HepG2 (cell line): ENCODE measurements around the gene ITPK1. TPM values are rescaled to one million over a fixed set of nuclear protein-coding genes. Genes with fewer than 3 reads are reported as not detected.

ENCODE experiments used
- ATAC-seq: fragments of 200-7000 bp; cut with Tn5 transposase; 3 replicates; pipeline ENCODE4 v1.9.1; 2020; ENCODE audit warnings: mild to moderate bottlenecking, moderate library complexity
- BruUV-seq: library from RNA; stranded (reverse); fragments of 400-500 nt; replicated peaks from 2 replicates; lab custom pipeline; 2021; lab: Mats Ljungman, UMichigan
- CTCF ChIA-PET: fragments of 300-600 bp; formaldehyde crosslinking; extraction: SDS; loops from one replicate; lab custom pipeline; 2021; ENCODE audit warnings: low total read pairs, inconsistent platforms, low intra/inter-chr PET ratio; lab: Yijun Ruan, JAX
- POLR2A ChIA-PET: fragments of 350-600 bp; sonication (Branson Sonifier 250); formaldehyde crosslinking; loops from one replicate; lab custom pipeline; 2020; ENCODE audit warnings: antibody characterized with exemption, inconsistent platforms; lab: Yijun Ruan, JAX
- DNase-seq: peaks from one replicate; pipeline ENCODE4 v3.0.0-alpha.2; 2015; ENCODE audit warnings: low spot score
- FAIRE-seq: peaks from 3 replicates; lab custom pipeline; 2011; peaks lifted over from hg19 to GRCh38; lab: Jason Lieb, UNC
- H2AFZ ChIP-seq: one replicate; pipeline ENCODE4 v1.6.1; 2011; ENCODE audit warnings: low read length, inconsistent platforms
- H3K27ac ChIP-seq: fragments of 300-600 bp; 3 replicates; pipeline ENCODE4 v1.8.0; 2011; ENCODE audit warnings: mixed run types, mild to moderate bottlenecking, mixed read lengths, low read length, inconsistent platforms; ENCODE audit not compliant: insufficient read depth; ENCODE audit errors: extremely low read length
- H3K27me3 ChIP-seq, 2 experiments: fragments of 200-600 bp in 1 of 2; 2 replicates in 1 of 2; 3 replicates in 1 of 2; pipeline versions ENCODE4 v1.6.0 to v1.8.0; 2011; ENCODE audit warnings: low read length in 2 of 2, mild to moderate bottlenecking in 2 of 2, moderate library complexity in 2 of 2, inconsistent platforms in 1 of 2; ENCODE audit not compliant: insufficient read depth in 2 of 2, control insufficient read depth in 1 of 2
- H3K36me3 ChIP-seq, 2 experiments: fragments of 200-600 bp in 1 of 2; replicated peaks in 1 of 2; 2 replicates in 1 of 2; 3 replicates in 1 of 2; pipeline versions ENCODE4 v1.5.1 to v1.8.0; 2011; ENCODE audit warnings: low read length in 2 of 2, inconsistent platforms in 1 of 2; ENCODE audit not compliant: insufficient read depth in 2 of 2, control insufficient read depth in 1 of 2
- H3K4me1 ChIP-seq: 2 replicates; pipeline ENCODE4 v1.5.1; 2012; ENCODE audit warnings: low read length, inconsistent platforms; ENCODE audit not compliant: insufficient read depth
- H3K4me2 ChIP-seq: 2 replicates; pipeline ENCODE4 v1.6.0; 2011; ENCODE audit warnings: low read depth, low read length, inconsistent platforms
- H3K4me3 ChIP-seq, 3 experiments: fragments of 200-600 bp in 1 of 3; sonication (generic), shearing (Covaris generic) in 1 of 3; replicated peaks in 1 of 3; 2 replicates each; pipeline ENCODE4 v1.5.1; 2011 to 2016; ENCODE audit warnings: low read length in 3 of 3, inconsistent platforms in 2 of 3, low read depth in 2 of 3, mild to moderate bottlenecking in 2 of 3, control low read depth in 1 of 3, mixed read lengths in 1 of 3; ENCODE audit not compliant: insufficient read depth in 1 of 3
- H3K79me2 ChIP-seq: one replicate; pipeline ENCODE4 v1.6.1; 2011; ENCODE audit warnings: low read length, inconsistent platforms; ENCODE audit not compliant: insufficient read depth
- H3K9ac ChIP-seq: 2 replicates; pipeline ENCODE4 v1.6.0; 2011; ENCODE audit warnings: mild to moderate bottlenecking, low read depth, low read length, inconsistent platforms; ENCODE audit not compliant: insufficient read depth
- H3K9me3 ChIP-seq: 2 replicates; pipeline ENCODE4 v1.5.1; 2012; ENCODE audit warnings: mild to moderate bottlenecking, low read length
- H4K20me1 ChIP-seq: 2 replicates; pipeline ENCODE4 v1.6.0; 2011; ENCODE audit warnings: inconsistent platforms, mild to moderate bottlenecking, low read length, moderate library complexity; ENCODE audit not compliant: insufficient read depth
- ATF5 ChIP-seq: sonication (generic); formaldehyde crosslinking; IDR thresholded peaks from 2 replicates; pipeline ENCODE4 v1.4.0; 2020; ENCODE audit warnings: mild to moderate bottlenecking, low read depth, missing genetic modification reagents
- DZIP1 ChIP-seq: sonication (generic); formaldehyde crosslinking; IDR thresholded peaks from 2 replicates; pipeline ENCODE4 v1.5.0; 2020; ENCODE audit warnings: mild to moderate bottlenecking, missing genetic modification reagents
- MED8 ChIP-seq: sonication (generic); formaldehyde crosslinking; IDR thresholded peaks from 2 replicates; pipeline ENCODE4 v1.8.1; 2023; ENCODE audit warnings: mild to moderate bottlenecking, missing genetic modification reagents; ENCODE audit not compliant: insufficient replicate concordance
- NR1H2 ChIP-seq: sonication (generic); formaldehyde crosslinking; IDR thresholded peaks from 2 replicates; pipeline ENCODE4 v1.8.1; 2022; ENCODE audit warnings: low read depth, missing genetic modification reagents, borderline replicate concordance
- WGBS: methylation state at CpG from one replicate; pipeline ENCODE4 v1.1.6; 2017; ENCODE audit warnings: low lambda C conversion rate; 5-methylcytosine and 5-hydroxymethylcytosine counted together
- in situ Hi-C: cut with HindIII; loops from 2 replicates; pipeline ENCODE4 v1.10.0; 2017; ENCODE audit warnings: low pct_unique_long_range_greater_than_20kb; ENCODE audit not compliant: extremely low pct_ligation_motif_present
- intact Hi-C: fragments of 100-400 bp; cut with micrococcal nuclease; formaldehyde crosslinking; loops from one replicate; pipeline ENCODE4 v1.10.0; 2022; ENCODE audit not compliant: unreplicated experiment
- polyA plus RNA-seq, 8 experiments: library from polyadenylated mRNA; depleted of rRNA in 3 of 8; stranded (reverse) in 7 of 8; unstranded in 1 of 8; fragments of >200 nt; fragmentation: Illumina TruSeq in 4 of 8; extraction: Trizol in 4 of 8; gene quantifications; 2 replicates each; pipeline versions ENCODE4 v1.2.1 to v1.2.3, GENCODE V29; 2011 to 2016; ENCODE audit warnings: low read depth in 4 of 8, missing spikeins in 1 of 8, mixed read lengths in 1 of 8; ENCODE audit not compliant: insufficient read depth in 1 of 8
- total RNA-seq, 5 experiments: library from RNA; depleted of rRNA; stranded (reverse); fragments of >200 nt; fragmentation: Illumina TruSeq; extraction: Trizol; gene quantifications; 2 replicates each; pipeline ENCODE4 v1.2.3, GENCODE V29; 2016; ENCODE audit warnings: low read depth in 1 of 5

ITPK1 gene
- total and polyA plus RNA-seq, 2 of the 13 experiments (the other 11 are each of a cell fraction or from before 2014, with no cell fraction given): 20.5 to 47.5 TPM

- FAIRE-seq: no peak
These were observed 12.2 kb downstream of the ITPK1 start for GRCh38 chr14:93103392-93104080.

More at GRCh38 chr14:93103392-93104080, 12.2 kb downstream of the ITPK1 start:
- H3K4me2 ChIP-seq: no peak overlapping the region
- no peak for ATAC-seq
- CTCF ChIA-PET: no interaction called here
- no peaks in the 10 kb centered on the region for H3K27me3 ChIP-seq
- in situ Hi-C loops: no loop called here
- BruUV-seq: no TSS peak
- H3K36me3 ChIP-seq: no peaks in the 10 kb centered on the region
- H3K4me3 ChIP-seq: no peak overlapping the region
- no peak for DNase-seq
- H3K79me2 ChIP-seq: peaks cover 27% of the 10 kb centered on the region
- 90% methylated on average over 8 of the region's 9 CpGs for WGBS
- H3K9ac ChIP-seq: no peak overlapping the region
- peaks cover 14% of the 10 kb centered on the region; the same call in 1 of the 2 replicates for H4K20me1 ChIP-seq
- H3K9me3 ChIP-seq: no peaks in the 10 kb centered on the region
- H3K4me1 ChIP-seq: peaks cover 70% of the 10 kb centered on the region
- no peak overlapping the region for H2AFZ ChIP-seq
- TF ChIP-seq MED8 (CRISPR knock-in tag) (no peak), NR1H2 (CRISPR knock-in tag) (no peak), ATF5 (CRISPR knock-in tag) (no peak), DZIP1 (CRISPR knock-in tag) (no peak)
- TF ChIP-seq, all 625 proteins: peak for 0
- intact Hi-C loops: no loop called here
- H3K27ac ChIP-seq: no peak overlapping the region
- POLR2A ChIA-PET: interaction anchor here (1.2 kb wide), 1 partner anchor 12 kb away, joined by 3 read pairs; the partner anchor contains the start of gene ITPK1
